ENCODE measurements around the gene HDAC7. TPM values are rescaled to one million over a fixed set of nuclear protein-coding genes. Genes with fewer than 3 reads are reported as not detected.
A peak's percentile ranks its signal among the peaks of the same experiment; 100 is the strongest.

HDAC7 gene
- total and polyA plus RNA-seq, 5 experiments from 2014 or later, result 10.2 to 165 (median 30.5) TPM

- ATAC-seq, result no peak
These were observed 33.6 kb downstream of the HDAC7 start for GRCh38 chr12:47785887-47786661.

DNA sequence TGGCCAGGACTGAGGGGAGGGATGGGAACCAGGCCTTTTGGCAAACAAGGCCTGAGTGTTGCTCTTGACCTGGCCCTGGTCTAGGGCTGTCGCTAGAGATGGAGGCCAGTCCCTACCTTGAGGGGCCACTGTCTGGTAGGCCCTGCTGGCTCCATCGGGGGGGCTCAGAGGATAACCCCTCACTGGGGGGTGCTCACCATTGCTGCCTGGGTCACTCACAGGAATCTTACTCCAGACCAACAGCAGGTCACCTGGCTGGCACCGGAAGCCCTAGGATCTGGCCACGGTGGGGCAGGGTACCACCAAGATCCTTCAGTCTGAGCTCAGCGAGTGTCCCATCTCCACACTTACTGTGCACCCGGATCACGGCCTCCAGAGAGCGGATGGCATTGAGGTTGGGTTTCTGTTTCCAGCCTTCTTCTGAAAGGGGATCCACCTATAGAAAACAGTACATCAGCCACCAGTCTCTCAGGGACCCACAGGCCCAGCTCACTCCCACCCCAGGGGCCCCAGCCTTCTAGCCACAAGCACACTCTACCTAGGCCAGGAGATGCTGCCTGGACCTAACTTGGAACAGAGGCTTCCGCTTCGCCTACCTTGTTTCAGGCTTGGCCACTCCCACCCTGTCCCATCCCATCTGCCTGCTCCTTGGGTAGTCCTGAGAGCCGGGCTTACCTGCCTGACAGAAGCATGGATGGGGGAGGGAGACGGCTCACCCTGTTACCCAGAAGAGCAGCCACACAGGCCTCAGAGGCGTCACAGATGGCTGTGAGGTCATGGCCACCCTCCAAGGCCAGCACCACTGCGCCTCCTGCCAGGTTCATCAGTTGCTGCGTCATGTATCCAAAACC lies 34.4 kb downstream of the HDAC7 start:
- no peak for ATAC-seq
- Mint-ChIP-seq H3K4me1 (peaks cover 0 to 8% (median 4%) of the 10 kb centered on the region in 4 donors), H3K4me3 (no peak overlapping the region), H3K27me3 (no peaks in the 10 kb centered on the region), H3K9me3 (no peaks in the 10 kb centered on the region), H3K27ac (peak overlapping the region; percentile 17 to 80 (median 46)), H3K36me3 (peaks cover 0 to 61% (median 20%) of the 10 kb centered on the region in 3 donors)
- no peak for DNase-seq
- POLR2A ChIA-PET, result interaction anchor here (0.7 to 1.2 kb wide), 4 partner anchors 8 to 414 kb away, joined by 3 to 5 read pairs (median 3); no protein-coding TSS in a partner anchor

More at GRCh38 chr12:47785887-47786661, 33.6 kb downstream of the HDAC7 start:
- peak overlapping the region in 8 of 10 donors; percentile 14 to 74 (median 46) for H3K27ac Mint-ChIP-seq
- no peak for DNase-seq
- H3K4me1 Mint-ChIP-seq, result peaks cover 0 to 9% (median 4%) of the 10 kb centered on the region in 4 donors
- POLR2A ChIA-PET, result interaction anchor here (0.8 to 1.0 kb wide), 2 partner anchors 9 to 36 kb away, joined by 3 read pairs; no protein-coding TSS in a partner anchor
- H3K36me3 Mint-ChIP-seq, result peaks cover 0 to 69% (median 23%) of the 10 kb centered on the region in 3 donors
- H3K4me3 Mint-ChIP-seq, result no peak overlapping the region
- no peaks in the 10 kb centered on the region for H3K27me3 Mint-ChIP-seq
- no peaks in the 10 kb centered on the region for H3K9me3 Mint-ChIP-seq

DNA sequence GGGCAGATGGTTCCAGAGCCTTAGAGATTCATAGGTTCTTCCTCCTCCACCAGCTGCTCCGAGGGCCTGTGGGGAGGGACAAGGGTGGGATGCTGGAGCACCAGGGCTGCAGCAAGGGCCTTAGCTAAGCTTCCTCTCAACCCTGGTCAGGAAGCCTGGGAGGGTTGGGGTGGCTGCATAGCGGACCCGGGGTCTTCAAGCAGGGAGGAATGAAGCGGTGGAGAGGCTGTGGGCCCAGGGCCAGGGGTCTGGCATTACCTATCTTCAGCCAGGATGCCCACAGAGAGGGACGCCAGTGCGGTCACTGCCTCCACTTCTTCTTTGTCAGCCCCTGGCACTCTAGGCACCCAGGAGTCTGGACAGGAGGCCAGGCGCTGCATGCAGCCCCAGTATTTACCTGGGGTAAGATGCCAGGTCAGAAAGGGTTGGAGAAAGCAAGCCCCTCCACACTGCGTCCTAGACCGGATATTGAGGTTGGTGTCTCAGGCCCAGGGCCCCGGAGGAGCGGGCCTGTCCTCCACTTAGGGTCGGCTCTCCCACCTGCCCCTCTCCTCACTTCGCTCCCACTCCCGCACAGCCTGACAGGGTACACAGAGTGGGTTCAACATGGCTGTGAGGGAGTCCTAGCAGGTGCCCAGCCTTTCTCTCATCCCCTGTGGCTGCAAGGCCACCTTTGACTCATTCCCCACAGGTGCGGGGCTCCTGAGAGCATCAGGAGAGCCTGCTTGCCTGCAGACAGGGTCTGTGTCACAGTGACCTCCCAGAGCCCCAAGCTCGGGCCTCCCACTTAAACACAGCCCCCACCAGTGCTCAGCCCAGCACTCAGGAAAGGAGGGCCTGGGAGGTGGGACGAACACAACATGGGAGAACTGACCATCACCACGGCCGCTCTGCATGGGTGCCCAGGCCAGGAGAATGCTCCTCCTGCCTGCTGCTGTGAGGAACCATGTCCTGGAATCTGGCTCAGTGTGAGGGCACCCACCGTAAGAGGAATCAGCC lies 35.6 kb downstream of the HDAC7 start:
- H3K27ac Mint-ChIP-seq, result peak overlapping the region in 6 of 10 donors; percentile 18 to 67 (median 30)
- DNase-seq (no peak), ATAC-seq (no peak)
- peaks cover 5 to 12% (median 9%) of the 10 kb centered on the region in 4 donors for H3K4me1 Mint-ChIP-seq
- no peak overlapping the region for H3K4me3 Mint-ChIP-seq
- H3K36me3 Mint-ChIP-seq, result peaks cover 0 to 54% (median 20%) of the 10 kb centered on the region in 3 donors
- POLR2A ChIA-PET, result interaction anchor here (0.6 to 1.2 kb wide), 3 partner anchors 54 to 1358 kb away, joined by 3 to 5 read pairs (median 3); no protein-coding TSS in a partner anchor
- no peaks in the 10 kb centered on the region for H3K27me3 Mint-ChIP-seq
- H3K9me3 Mint-ChIP-seq, result no peaks in the 10 kb centered on the region

DNA sequence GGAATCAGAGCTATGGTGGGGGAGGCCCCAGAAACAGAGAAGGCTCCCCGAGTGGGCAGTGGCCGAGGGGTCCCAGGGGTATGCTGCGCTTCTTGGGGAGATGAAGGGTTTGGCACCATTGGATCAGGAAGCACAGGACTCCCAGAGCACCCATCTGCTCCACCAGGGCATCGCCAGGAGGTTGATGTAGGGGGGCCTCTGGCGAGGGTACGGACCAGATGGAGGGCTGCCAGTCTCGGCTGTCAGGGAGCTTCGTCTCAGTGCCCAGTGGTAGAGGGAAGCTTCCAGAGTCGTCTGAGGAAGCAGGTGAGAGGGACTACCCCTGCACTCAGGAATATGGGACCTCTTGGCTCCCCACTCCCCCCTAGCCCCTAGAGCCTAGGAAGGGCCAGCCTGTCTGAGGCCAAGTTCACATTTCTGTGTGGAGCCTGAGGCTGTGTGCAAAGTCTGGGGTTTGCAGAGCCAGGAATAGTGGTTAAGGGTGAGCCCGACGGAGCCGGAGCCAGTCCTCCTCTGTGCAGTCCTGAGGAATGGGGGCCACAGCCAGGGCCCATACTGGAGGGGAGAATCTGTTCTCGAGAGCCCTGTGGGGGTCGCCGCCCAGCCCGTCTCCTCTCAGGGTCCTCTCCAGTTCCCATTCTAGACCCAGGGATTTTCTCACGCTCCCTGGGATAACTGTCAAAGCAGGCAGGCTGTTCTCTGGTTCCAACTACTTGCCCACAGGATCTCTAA lies 36.5 kb downstream of the HDAC7 start:
- Mint-ChIP-seq H3K27ac (peak overlapping the region in 8 of 10 donors; percentile 17 to 84 (median 64)), H3K4me3 (no peak overlapping the region), H3K36me3 (peaks cover 0 to 45% (median 15%) of the 10 kb centered on the region in 3 donors), H3K27me3 (no peaks in the 10 kb centered on the region), H3K4me1 (peaks cover 7 to 15% (median 12%) of the 10 kb centered on the region in 4 donors), H3K9me3 (no peaks in the 10 kb centered on the region)
- DNase-seq, result no peak
- POLR2A ChIA-PET, result interaction anchor here (1.9 kb wide), 1 partner anchor 41 kb away, joined by 4 read pairs; no protein-coding TSS in a partner anchor
- ATAC-seq, result no peak

DNA sequence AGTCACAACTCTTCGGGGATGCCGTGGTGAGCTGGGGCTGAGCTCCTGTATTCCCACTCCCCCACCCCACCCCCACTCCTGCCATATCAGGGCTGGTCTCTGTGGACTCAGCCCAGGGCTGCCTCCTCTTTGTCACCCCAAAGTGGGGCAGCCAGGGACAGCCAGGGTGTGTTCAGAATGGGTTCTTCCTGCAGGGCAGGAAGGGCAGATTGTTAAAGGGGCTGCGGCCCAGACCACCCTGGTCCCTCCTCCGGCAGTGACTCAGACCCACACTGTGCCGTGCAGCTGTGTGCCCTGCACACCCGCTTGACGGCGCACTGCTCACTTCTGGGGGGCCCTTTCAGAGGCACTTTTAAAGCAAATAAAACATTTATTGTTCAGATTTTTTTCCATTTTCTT lies 37.3 kb downstream of the HDAC7 start:
- Mint-ChIP-seq H3K9me3 (no peaks in the 10 kb centered on the region), H3K36me3 (peaks cover 0 to 37% (median 8%) of the 10 kb centered on the region in 3 donors), H3K4me1 (peaks cover 13 to 21% (median 15%) of the 10 kb centered on the region in 4 donors), H3K27me3 (no peaks in the 10 kb centered on the region), H3K4me3 (no peak overlapping the region), H3K27ac (peak overlapping the region; percentile 29 to 84 (median 62))
- ATAC-seq (no peak), DNase-seq (no peak)
- POLR2A ChIA-PET, result interaction anchor here (1.1 to 2.5 kb wide), 4 partner anchors 10 to 51 kb away, joined by 4 to 8 read pairs (median 7); no protein-coding TSS in a partner anchor

DNA sequence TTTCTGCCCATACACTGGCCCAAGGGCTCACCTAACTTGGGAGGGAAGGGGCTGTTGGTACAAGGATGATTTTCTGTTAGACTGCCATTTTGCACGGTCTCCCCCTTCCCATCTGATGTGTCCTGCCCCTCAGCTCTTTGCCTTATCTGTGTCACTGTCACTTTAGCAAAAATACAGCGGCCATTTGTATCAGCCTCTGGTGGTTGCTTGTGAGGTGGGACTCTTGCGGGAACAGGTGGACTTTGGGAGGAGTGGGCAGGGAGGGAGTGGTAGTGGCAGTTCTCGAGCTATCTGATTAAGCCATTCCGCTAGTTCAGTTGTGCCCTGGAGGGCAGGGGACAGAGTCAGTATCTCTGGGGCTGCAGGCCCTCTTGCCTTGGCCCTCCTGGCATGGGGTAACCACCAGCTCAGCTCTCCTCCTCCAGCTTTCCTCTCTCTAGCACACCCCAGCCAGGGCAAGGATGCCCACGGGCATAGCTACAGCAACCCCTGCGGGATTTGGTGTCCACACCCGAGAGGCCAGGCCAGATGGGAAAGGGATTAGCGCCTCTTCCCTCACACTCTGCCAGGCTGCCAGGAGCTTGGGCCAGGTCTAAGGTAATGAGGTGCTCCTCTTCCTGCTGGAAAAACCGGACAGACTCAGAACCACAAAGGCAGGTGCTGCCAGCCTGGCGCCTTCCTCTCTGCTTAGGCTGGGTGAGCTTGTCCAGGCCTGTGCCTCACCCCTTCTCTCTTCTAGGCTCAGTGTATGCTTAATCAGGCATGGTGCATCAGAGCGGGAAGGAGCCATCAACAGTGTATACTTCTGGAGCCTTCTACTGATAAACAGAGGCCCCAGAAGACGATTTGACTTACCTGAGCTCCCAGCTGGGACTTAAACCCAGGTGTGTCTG lies 38.0 kb downstream of the HDAC7 start:
- H3K4me3 Mint-ChIP-seq, result no peak overlapping the region
- no peak for ATAC-seq

DNA sequence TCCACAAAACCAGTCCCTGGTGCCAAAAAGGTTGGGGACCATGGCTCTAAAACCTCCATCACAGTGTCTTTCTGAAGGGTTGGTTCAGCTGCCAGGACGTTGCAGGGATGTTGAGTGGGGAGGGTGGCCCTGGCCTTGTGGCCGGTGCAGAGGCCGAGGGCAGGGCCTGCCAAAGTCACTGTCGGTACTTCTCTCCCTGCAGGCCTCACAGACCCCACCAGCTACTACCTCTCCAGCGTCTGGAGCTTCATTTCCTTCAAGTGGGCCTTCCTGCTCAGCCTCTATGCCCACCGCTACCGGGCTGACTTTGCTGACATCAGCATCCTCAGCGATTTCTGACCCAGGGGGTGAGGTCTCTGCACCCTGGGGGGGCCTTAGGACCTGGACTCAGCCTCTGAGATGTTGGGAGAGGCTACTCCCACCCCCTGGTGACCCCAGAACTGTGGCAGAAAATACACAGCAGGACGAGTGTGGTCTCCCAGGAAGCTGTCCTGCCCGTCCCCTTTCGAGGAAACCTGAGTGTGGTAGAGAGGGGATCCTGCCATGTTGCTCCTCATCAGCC lies 39.7 kb downstream of the HDAC7 start:
- ATAC-seq (no peak), DNase-seq (no peak)
- no peaks in the 10 kb centered on the region for H3K9me3 Mint-ChIP-seq

More for the DNA sequence above, 38.0 kb downstream of the HDAC7 start:
- Mint-ChIP-seq H3K27ac (peak overlapping the region in 9 of 10 donors; percentile 13 to 81 (median 49)), H3K27me3 (no peaks in the 10 kb centered on the region), H3K4me1 (peaks cover 13 to 21% (median 16%) of the 10 kb centered on the region in 4 donors), H3K9me3 (no peaks in the 10 kb centered on the region), H3K36me3 (peaks cover 0 to 30% (median 7%) of the 10 kb centered on the region in 3 donors)
- no peak for DNase-seq
- POLR2A ChIA-PET, result interaction anchor here (1.1 to 2.5 kb wide), 6 partner anchors 10 to 56 kb away, joined by 4 to 8 read pairs (median 7); no protein-coding TSS in a partner anchor

GRCh38 chr12:47779301-47779942 lies 40.3 kb downstream of the HDAC7 start:
- H3K36me3 Mint-ChIP-seq, result peaks cover 0 to 9% (median under 1%) of the 10 kb centered on the region in 3 donors
- peak; percentile 78 to 94 (median 90) for DNase-seq
- no peaks in the 10 kb centered on the region for H3K9me3 Mint-ChIP-seq
- H3K4me1 Mint-ChIP-seq, result peaks cover 16 to 28% (median 23%) of the 10 kb centered on the region in 4 donors
- H3K27me3 Mint-ChIP-seq, result no peaks in the 10 kb centered on the region
- H3K4me3 Mint-ChIP-seq, result no peak overlapping the region
- ATAC-seq, result peak; percentile 96 to 97
- H3K27ac Mint-ChIP-seq, result peak overlapping the region in 7 of 10 donors; percentile 17 to 95 (median 62)
- POLR2A ChIA-PET, result interaction anchor here (1.0 to 2.3 kb wide), 7 partner anchors 10 to 59 kb away, joined by 3 to 10 read pairs (median 4); partner anchors contain the start of gene HDAC7

More for the DNA sequence above, 39.7 kb downstream of the HDAC7 start:
- POLR2A ChIA-PET, result interaction anchor here (0.6 to 2.5 kb wide), 9 partner anchors 11 to 58 kb away, joined by 3 to 10 read pairs (median 4); partner anchors contain the start of gene HDAC7
- Mint-ChIP-seq H3K36me3 (peaks cover 0 to 15% (median 5%) of the 10 kb centered on the region in 3 donors), H3K27ac (peak overlapping the region in 3 of 10 donors; percentile 43 to 95 (median 66)), H3K27me3 (no peaks in the 10 kb centered on the region), H3K4me1 (peaks cover 14 to 22% (median 21%) of the 10 kb centered on the region in 4 donors), H3K4me3 (no peak overlapping the region)

- DNase-seq (no peak), ATAC-seq (no peak)
- peak overlapping the region in 2 of 10 donors; percentile 17 to 45 for H3K27ac Mint-ChIP-seq
- POLR2A ChIA-PET, result interaction anchor here (0.8 to 2.3 kb wide), 5 partner anchors 27 to 59 kb away, joined by 3 to 10 read pairs (median 5); partner anchors contain the start of gene HDAC7
- no peak overlapping the region for H3K4me3 Mint-ChIP-seq
- H3K4me1 Mint-ChIP-seq, result peaks cover 16 to 33% (median 26%) of the 10 kb centered on the region in 4 donors
- H3K36me3 Mint-ChIP-seq, result peaks cover 0 to 9% (median 0%) of the 10 kb centered on the region in 3 donors
- no peaks in the 10 kb centered on the region for H3K9me3 Mint-ChIP-seq
- no peaks in the 10 kb centered on the region for H3K27me3 Mint-ChIP-seq
These were observed 40.8 kb downstream of the HDAC7 start for GRCh38 chr12:47778881-47779280.
